ENCODE measurements around the gene GJA9.

GJA9 gene

DNA sequence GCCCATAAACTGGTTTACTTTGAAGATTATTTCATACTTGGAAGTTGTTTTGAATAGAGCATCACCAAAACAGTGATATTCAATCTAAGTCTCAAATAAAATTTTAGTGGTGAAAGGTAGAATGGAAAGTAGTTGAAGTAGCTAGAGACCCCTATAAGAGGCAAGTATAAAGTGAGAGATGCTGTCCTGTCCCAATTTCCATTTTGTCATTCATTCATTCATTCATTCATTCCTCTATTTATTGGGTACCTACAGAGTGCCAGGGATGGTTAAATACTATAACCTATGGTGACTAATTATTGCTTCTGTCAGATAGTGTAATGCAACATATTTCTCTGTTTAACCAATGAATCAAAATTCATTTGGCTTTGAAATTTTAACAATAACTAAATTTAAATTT lies 54.5 kb downstream of the GJA9 start:
- no peak for TF ChIP-seq GABPA (IDR thresholded peaks at IDR 0.05; ENCODE audit: low read depth)
- TF ChIP-seq POLR2AphosphoS5 (IDR thresholded peaks at IDR 0.05; ENCODE audit: low read depth), result no peak
- TF ChIP-seq SPI1 (IDR thresholded peaks at IDR 0.05; ENCODE audit: borderline replicate concordance, low read depth), result no peak
- TF ChIP-seq, protein P1, sequence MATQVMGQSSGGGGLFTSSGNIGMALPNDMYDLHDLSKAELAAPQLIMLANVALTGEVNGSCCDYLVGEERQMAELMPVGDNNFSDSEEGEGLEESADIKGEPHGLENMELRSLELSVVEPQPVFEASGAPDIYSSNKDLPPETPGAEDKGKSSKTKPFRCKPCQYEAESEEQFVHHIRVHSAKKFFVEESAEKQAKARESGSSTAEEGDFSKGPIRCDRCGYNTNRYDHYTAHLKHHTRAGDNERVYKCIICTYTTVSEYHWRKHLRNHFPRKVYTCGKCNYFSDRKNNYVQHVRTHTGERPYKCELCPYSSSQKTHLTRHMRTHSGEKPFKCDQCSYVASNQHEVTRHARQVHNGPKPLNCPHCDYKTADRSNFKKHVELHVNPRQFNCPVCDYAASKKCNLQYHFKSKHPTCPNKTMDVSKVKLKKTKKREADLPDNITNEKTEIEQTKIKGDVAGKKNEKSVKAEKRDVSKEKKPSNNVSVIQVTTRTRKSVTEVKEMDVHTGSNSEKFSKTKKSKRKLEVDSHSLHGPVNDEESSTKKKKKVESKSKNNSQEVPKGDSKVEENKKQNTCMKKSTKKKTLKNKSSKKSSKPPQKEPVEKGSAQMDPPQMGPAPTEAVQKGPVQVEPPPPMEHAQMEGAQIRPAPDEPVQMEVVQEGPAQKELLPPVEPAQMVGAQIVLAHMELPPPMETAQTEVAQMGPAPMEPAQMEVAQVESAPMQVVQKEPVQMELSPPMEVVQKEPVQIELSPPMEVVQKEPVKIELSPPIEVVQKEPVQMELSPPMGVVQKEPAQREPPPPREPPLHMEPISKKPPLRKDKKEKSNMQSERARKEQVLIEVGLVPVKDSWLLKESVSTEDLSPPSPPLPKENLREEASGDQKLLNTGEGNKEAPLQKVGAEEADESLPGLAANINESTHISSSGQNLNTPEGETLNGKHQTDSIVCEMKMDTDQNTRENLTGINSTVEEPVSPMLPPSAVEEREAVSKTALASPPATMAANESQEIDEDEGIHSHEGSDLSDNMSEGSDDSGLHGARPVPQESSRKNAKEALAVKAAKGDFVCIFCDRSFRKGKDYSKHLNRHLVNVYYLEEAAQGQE (IDR thresholded peaks at IDR 0.05; ENCODE audit: insufficient replicate concordance, low read depth), result no peak
- no peak for TF ChIP-seq CTCF (IDR thresholded peaks at IDR 0.05; ENCODE audit: insufficient read depth, low read length)
- H3K27ac ChIP-seq (replicated peaks), result no peak overlapping the region; the same call in 1 of the 2 replicates
- no peak overlapping the region for H3K4me3 ChIP-seq (replicated peaks; ENCODE audit: insufficient read depth, low read length)
- no peak for DNase-seq (ENCODE audit: low read depth in 1 of 2, low spot score in 1 of 2)
- H3K27me3 ChIP-seq (ENCODE audit: insufficient read depth, poor library complexity, severe bottlenecking), result no peaks in the 10 kb centered on the region

- no peak for DNase-seq (ENCODE audit: low read depth in 1 of 2, low spot score in 1 of 2)
- TF ChIP-seq GABPA (IDR thresholded peaks at IDR 0.05; ENCODE audit: low read depth), result no peak
- no peak for TF ChIP-seq SPI1 (IDR thresholded peaks at IDR 0.05; ENCODE audit: borderline replicate concordance, low read depth)
- no peak for TF ChIP-seq CTCF (IDR thresholded peaks at IDR 0.05; ENCODE audit: insufficient read depth, low read length)
- TF ChIP-seq, protein P1 (IDR thresholded peaks at IDR 0.05; ENCODE audit: insufficient replicate concordance, low read depth), result no peak
- no peak for TF ChIP-seq POLR2AphosphoS5 (IDR thresholded peaks at IDR 0.05; ENCODE audit: low read depth)
- no peak overlapping the region for H3K4me3 ChIP-seq (replicated peaks; ENCODE audit: insufficient read depth, low read length)
- H3K27me3 ChIP-seq (ENCODE audit: insufficient read depth, poor library complexity, severe bottlenecking), result no peaks in the 10 kb centered on the region
- H3K27ac ChIP-seq (replicated peaks), result no peak overlapping the region
Observed at GRCh38 chr1:38826262-38826661, 55.1 kb downstream of the GJA9 start.

Measured in HL-60 (cell line).